OCI-LY7 (cell line): ENCODE measurements around the gene EPS8L2.

ENCODE experiments used
- CTCF ChIP-seq: fragments of 200-600 bp; sonication (generic); conservative IDR thresholded peaks from 2 replicates; pipeline ENCODE4 v1.5.1; 2014; ENCODE audit warnings: mild to moderate bottlenecking, antibody characterized with exemption, low read length, moderate library complexity, mixed read lengths
- EZH2phosphoT487 ChIP-seq: fragments of 200-600 bp; sonication (generic); IDR thresholded peaks from 2 replicates; pipeline ENCODE4 v1.6.1; 2018; ENCODE audit warnings: low read depth, borderline replicate concordance, mild to moderate bottlenecking, mixed run types, antibody characterized with exemption, low read length, moderate library complexity, mixed read lengths

- TF ChIP-seq CTCF: no peak
- TF ChIP-seq EZH2phosphoT487: no peak
Observed at GRCh38 chr11:687751-688150, 18.3 kb upstream of the EPS8L2 start.
